HL-60 (cell line): Measurements from ENCODE around the gene ANKRD6.

Experiments used
- GABPA ChIP-seq: IDR thresholded peaks from 2 replicates; pipeline ENCODE4 v1.6.1; 2012; ENCODE audit warnings: low read depth
- POLR2AphosphoS5 ChIP-seq: IDR thresholded peaks from 2 replicates; pipeline ENCODE4 v1.6.1; 2012; ENCODE audit warnings: low read depth
- SPI1 ChIP-seq: IDR thresholded peaks from 2 replicates; pipeline ENCODE4 v1.6.1; 2012; ENCODE audit warnings: low read depth, mild to moderate bottlenecking, borderline replicate concordance
- TF ChIP-seq, protein P1 (sequence below): IDR thresholded peaks from one replicate; pipeline ENCODE4 v1.5.1; 2011; ENCODE audit warnings: low read length, control low read depth, inconsistent platforms; ENCODE audit not compliant: insufficient read depth
- TF ChIP-seq, protein P2 (sequence below): IDR thresholded peaks from 2 replicates; pipeline ENCODE4 v1.6.1; 2012; ENCODE audit warnings: low read depth; ENCODE audit not compliant: insufficient replicate concordance

DNA sequence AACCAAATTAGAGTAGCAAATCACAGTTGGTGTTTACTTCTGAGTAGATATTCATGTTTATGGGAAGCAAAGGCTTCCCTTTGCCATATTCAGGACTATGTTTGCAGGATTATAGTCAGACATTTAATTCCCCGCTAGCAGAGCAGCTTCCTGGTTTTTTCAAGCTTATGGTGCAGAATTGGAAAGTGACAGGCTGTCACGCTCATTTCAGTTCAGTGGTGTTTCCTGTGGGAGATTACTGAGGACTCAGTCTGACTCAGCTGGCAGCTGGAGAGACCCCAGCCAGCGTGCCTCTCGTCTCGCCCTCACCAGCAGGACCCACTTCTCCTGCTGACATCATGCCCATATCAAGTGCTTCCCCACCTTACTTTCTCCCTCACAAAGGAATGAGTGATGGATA, 120.5 kb downstream of the ANKRD6 start:
- TF ChIP-seq, protein P1, sequence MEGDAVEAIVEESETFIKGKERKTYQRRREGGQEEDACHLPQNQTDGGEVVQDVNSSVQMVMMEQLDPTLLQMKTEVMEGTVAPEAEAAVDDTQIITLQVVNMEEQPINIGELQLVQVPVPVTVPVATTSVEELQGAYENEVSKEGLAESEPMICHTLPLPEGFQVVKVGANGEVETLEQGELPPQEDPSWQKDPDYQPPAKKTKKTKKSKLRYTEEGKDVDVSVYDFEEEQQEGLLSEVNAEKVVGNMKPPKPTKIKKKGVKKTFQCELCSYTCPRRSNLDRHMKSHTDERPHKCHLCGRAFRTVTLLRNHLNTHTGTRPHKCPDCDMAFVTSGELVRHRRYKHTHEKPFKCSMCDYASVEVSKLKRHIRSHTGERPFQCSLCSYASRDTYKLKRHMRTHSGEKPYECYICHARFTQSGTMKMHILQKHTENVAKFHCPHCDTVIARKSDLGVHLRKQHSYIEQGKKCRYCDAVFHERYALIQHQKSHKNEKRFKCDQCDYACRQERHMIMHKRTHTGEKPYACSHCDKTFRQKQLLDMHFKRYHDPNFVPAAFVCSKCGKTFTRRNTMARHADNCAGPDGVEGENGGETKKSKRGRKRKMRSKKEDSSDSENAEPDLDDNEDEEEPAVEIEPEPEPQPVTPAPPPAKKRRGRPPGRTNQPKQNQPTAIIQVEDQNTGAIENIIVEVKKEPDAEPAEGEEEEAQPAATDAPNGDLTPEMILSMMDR = no peak
- TF ChIP-seq, protein P2, sequence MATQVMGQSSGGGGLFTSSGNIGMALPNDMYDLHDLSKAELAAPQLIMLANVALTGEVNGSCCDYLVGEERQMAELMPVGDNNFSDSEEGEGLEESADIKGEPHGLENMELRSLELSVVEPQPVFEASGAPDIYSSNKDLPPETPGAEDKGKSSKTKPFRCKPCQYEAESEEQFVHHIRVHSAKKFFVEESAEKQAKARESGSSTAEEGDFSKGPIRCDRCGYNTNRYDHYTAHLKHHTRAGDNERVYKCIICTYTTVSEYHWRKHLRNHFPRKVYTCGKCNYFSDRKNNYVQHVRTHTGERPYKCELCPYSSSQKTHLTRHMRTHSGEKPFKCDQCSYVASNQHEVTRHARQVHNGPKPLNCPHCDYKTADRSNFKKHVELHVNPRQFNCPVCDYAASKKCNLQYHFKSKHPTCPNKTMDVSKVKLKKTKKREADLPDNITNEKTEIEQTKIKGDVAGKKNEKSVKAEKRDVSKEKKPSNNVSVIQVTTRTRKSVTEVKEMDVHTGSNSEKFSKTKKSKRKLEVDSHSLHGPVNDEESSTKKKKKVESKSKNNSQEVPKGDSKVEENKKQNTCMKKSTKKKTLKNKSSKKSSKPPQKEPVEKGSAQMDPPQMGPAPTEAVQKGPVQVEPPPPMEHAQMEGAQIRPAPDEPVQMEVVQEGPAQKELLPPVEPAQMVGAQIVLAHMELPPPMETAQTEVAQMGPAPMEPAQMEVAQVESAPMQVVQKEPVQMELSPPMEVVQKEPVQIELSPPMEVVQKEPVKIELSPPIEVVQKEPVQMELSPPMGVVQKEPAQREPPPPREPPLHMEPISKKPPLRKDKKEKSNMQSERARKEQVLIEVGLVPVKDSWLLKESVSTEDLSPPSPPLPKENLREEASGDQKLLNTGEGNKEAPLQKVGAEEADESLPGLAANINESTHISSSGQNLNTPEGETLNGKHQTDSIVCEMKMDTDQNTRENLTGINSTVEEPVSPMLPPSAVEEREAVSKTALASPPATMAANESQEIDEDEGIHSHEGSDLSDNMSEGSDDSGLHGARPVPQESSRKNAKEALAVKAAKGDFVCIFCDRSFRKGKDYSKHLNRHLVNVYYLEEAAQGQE = no peak
- TF ChIP-seq POLR2AphosphoS5 (no peak), GABPA (no peak), SPI1 (no peak)
